Kidney tubule cell (primary cell): ENCODE results near the gene CCDC92B.
"Not testable (repeated sequence)": the region's sequence is repeated elsewhere in the genome, so short reads cannot be mapped to it uniquely, and the experiment has no call there.

Source experiments
- DNase-seq: peaks from one replicate; pipeline ENCODE4 v3.0.0-alpha.2; 2018; ENCODE audit warnings: low spot score

Gene CCDC92B

GRCh38 chr17:2703606-2704005 is 45.8 kb downstream of the CCDC92B start:
- DNase-seq, result no peak

- no peak for DNase-seq
Observed at GRCh38 chr17:2703181-2703580, 46.3 kb downstream of the CCDC92B start.

- DNase-seq, result no peak
Observed at GRCh38 chr17:2701996-2702741, 47.3 kb downstream of the CCDC92B start.

- no peak for DNase-seq
Observed at GRCh38 chr17:2701161-2701995, 48.1 kb downstream of the CCDC92B start.

- DNase-seq, result no peak
Observed at GRCh38 chr17:2700491-2701141, 48.8 kb downstream of the CCDC92B start.

GRCh38 chr17:2700030-2700490 is 49.4 kb downstream of the CCDC92B start:
- DNase-seq, result no peak

GRCh38 chr17:2699216-2699805 is 50.1 kb downstream of the CCDC92B start:
- DNase-seq, result not testable (repeated sequence)

GRCh38 chr17:2697611-2698162 is 51.8 kb downstream of the CCDC92B start:
- DNase-seq, result no peak

GRCh38 chr17:2695961-2696760 is 53.3 kb downstream of the CCDC92B start:
- no peak for DNase-seq

GRCh38 chr17:2695243-2695960 is 54.0 kb downstream of the CCDC92B start:
- no peak for DNase-seq

GRCh38 chr17:2694381-2695242 is 54.8 kb downstream of the CCDC92B start:
- DNase-seq, result no peak

- no peak for DNase-seq
Observed at GRCh38 chr17:2693561-2694380, 55.7 kb downstream of the CCDC92B start.

GRCh38 chr17:2692781-2693135 is 56.7 kb downstream of the CCDC92B start:
- no peak for DNase-seq

- DNase-seq, result no peak
Observed at GRCh38 chr17:2691965-2692780, 57.3 kb downstream of the CCDC92B start.

- DNase-seq, result no peak
Observed at GRCh38 chr17:2691069-2691871, 58.2 kb downstream of the CCDC92B start.

GRCh38 chr17:2690165-2691068 is 59.0 kb downstream of the CCDC92B start:
- no peak for DNase-seq
